H1 (cell line): Measurements from ENCODE around the gene TAC1. TPM values are rescaled to one million over a fixed set of nuclear protein-coding genes. Genes with fewer than 3 reads are reported as not detected.

Source experiments
- CTCF ChIA-PET: fragments of 300-600 bp; sonication (Branson Sonifier 250); formaldehyde crosslinking; loops from one replicate; lab custom pipeline; 2021; ENCODE audit not compliant: partially characterized antibody; lab: Charles Lee
- POLR2A ChIA-PET: fragments of 300-600 bp; sonication (Branson Sonifier 250); formaldehyde crosslinking; loops from one replicate; lab custom pipeline; 2021; ENCODE audit warnings: inconsistent platforms; ENCODE audit not compliant: partially characterized antibody; lab: Charles Lee
- DNase-seq, 2 experiments: peaks; one replicate each; pipeline versions ENCODE4 v3.0.0 to v3.0.0-alpha.2; 2010 to 2022; ENCODE audit warnings: low spot score in 2 of 2, low read depth in 1 of 2, mixed read lengths in 1 of 2
- FAIRE-seq: peaks from 2 replicates; lab custom pipeline; 2011; peaks lifted over from hg19 to GRCh38; lab: Jason Lieb, UNC
- H2AFZ ChIP-seq: 2 replicates; pipeline ENCODE4 v1.8.1; 2012; ENCODE audit warnings: low read length, inconsistent platforms
- H2AK5ac ChIP-seq: 2 replicates; pipeline ENCODE4 v1.6.1; 2013; ENCODE audit warnings: low read depth, low read length
- H2BK120ac ChIP-seq: replicated peaks from 2 replicates; pipeline ENCODE3; 2013; ENCODE audit warnings: low read depth, low read length, inconsistent platforms
- H2BK12ac ChIP-seq: 2 replicates; pipeline ENCODE4 v1.6.1; 2013; ENCODE audit warnings: low read depth, low read length
- H2BK15ac ChIP-seq: 2 replicates; pipeline ENCODE4 v1.6.1; 2013; ENCODE audit warnings: low read length
- H2BK20ac ChIP-seq: 2 replicates; pipeline ENCODE4 v1.6.1; 2013; ENCODE audit warnings: low read length
- H2BK5ac ChIP-seq: 2 replicates; pipeline ENCODE4 v1.6.1; 2013; ENCODE audit warnings: low read depth, low read length
- H3K14ac ChIP-seq: 2 replicates; pipeline ENCODE4 v1.6.1; 2013; ENCODE audit warnings: inconsistent platforms; ENCODE audit not compliant: insufficient read length
- H3K18ac ChIP-seq: 2 replicates; pipeline ENCODE4 v1.6.1; 2013; ENCODE audit warnings: low read length; ENCODE audit errors: extremely low read depth
- H3K23ac ChIP-seq: 2 replicates; pipeline ENCODE4 v1.6.1; 2013; ENCODE audit warnings: inconsistent platforms; ENCODE audit not compliant: insufficient read length
- H3K23me2 ChIP-seq: 2 replicates; pipeline ENCODE4 v1.6.1; 2013; ENCODE audit warnings: low read depth, low read length
- H3K27ac ChIP-seq: 2 replicates; pipeline ENCODE4 v1.6.1; 2011; ENCODE audit warnings: low read depth, low read length, inconsistent platforms
- H3K27me3 ChIP-seq, 4 experiments: replicated peaks in 1 of 4; 1 replicate in 1 of 4; 2 replicates in 3 of 4; pipeline versions ENCODE4 v1.6.1 to v1.8.1; 2011 to 2013; ENCODE audit warnings: low read length in 3 of 4, mild to moderate bottlenecking in 3 of 4, inconsistent platforms in 2 of 4, mixed read lengths in 2 of 4, moderate library complexity in 1 of 4; ENCODE audit not compliant: control insufficient read depth in 3 of 4, insufficient read depth in 3 of 4; ENCODE audit errors: extremely low read depth in 1 of 4
- H3K36me3 ChIP-seq, 4 experiments: 2 replicates each; pipeline versions ENCODE4 v1.6.1 to v1.8.1; 2011 to 2013; ENCODE audit warnings: mild to moderate bottlenecking in 4 of 4, low read length in 3 of 4, moderate library complexity in 2 of 4, control low read depth in 1 of 4, inconsistent platforms in 1 of 4; ENCODE audit not compliant: insufficient read depth in 4 of 4, control insufficient read depth in 2 of 4
- H3K4ac ChIP-seq: replicated peaks from 2 replicates; pipeline ENCODE3; 2013; ENCODE audit warnings: low read length, low read depth, mixed read lengths, inconsistent platforms; ENCODE audit not compliant: insufficient read length
- H3K4me1 ChIP-seq, 4 experiments: replicated peaks in 1 of 4; 1 replicate in 1 of 4; 2 replicates in 3 of 4; pipeline versions ENCODE4 v1.6.1 to v1.8.1; 2011 to 2013; ENCODE audit warnings: low read length in 3 of 4, inconsistent platforms in 2 of 4, mixed read lengths in 1 of 4; ENCODE audit not compliant: insufficient read depth in 4 of 4, control insufficient read depth in 3 of 4
- H3K4me2 ChIP-seq, 2 experiments: 2 replicates each; pipeline versions ENCODE4 v1.6.1 to v1.8.1; 2011 to 2013; ENCODE audit warnings: low read depth in 2 of 2, low read length in 2 of 2, control low read depth in 1 of 2, inconsistent platforms in 1 of 2, mild to moderate bottlenecking in 1 of 2; ENCODE audit not compliant: insufficient read depth in 1 of 2
- H3K4me3 ChIP-seq, 4 experiments: fragments of 200-600, 300-600 bp in 1 of 4; sonication (generic), shearing (Covaris generic), sonication (Bioruptor Twin) in 1 of 4; 2 replicates each; pipeline versions ENCODE4 v1.5.1 to v1.8.1; 2011 to 2016; ENCODE audit warnings: low read length in 4 of 4, low read depth in 3 of 4, control low read depth in 2 of 4, inconsistent platforms in 2 of 4, mild to moderate bottlenecking in 2 of 4, mixed read lengths in 1 of 4, moderate library complexity in 1 of 4; ENCODE audit not compliant: insufficient read depth in 2 of 4; ENCODE audit errors: extremely low read depth in 1 of 4
- H3K56ac ChIP-seq: replicated peaks from 2 replicates; pipeline ENCODE3; 2013; ENCODE audit warnings: low read depth, mild to moderate bottlenecking, mixed read lengths, low read length, inconsistent platforms; ENCODE audit not compliant: insufficient read length
- H3K79me1 ChIP-seq: 2 replicates; pipeline ENCODE4 v1.6.1; 2013; ENCODE audit warnings: low read depth, low read length, control low read depth
- H3K79me2 ChIP-seq, 2 experiments: 2 replicates each; pipeline versions ENCODE4 v1.6.1 to v1.8.1; 2012 to 2013; ENCODE audit warnings: low read length in 2 of 2, mild to moderate bottlenecking in 2 of 2, inconsistent platforms in 1 of 2; ENCODE audit not compliant: insufficient read depth in 2 of 2, control insufficient read depth in 1 of 2
- H3K9ac ChIP-seq, 4 experiments: replicated peaks in 1 of 4; 1 replicate in 1 of 4; 2 replicates in 3 of 4; pipeline versions ENCODE4 v1.6.1 to v1.8.1; 2011 to 2013; ENCODE audit warnings: low read depth in 3 of 4, low read length in 3 of 4, control low read depth in 2 of 4, mild to moderate bottlenecking in 2 of 4, moderate library complexity in 2 of 4, inconsistent platforms in 1 of 4; ENCODE audit errors: extremely low read depth in 1 of 4
- H3K9me3 ChIP-seq, 2 experiments: 2 replicates each; pipeline versions ENCODE4 v1.6.1 to v1.8.1; 2012 to 2013; ENCODE audit warnings: mild to moderate bottlenecking in 2 of 2, moderate library complexity in 2 of 2, control low read depth in 1 of 2, inconsistent platforms in 1 of 2, low read depth in 1 of 2, low read length in 1 of 2, mixed read lengths in 1 of 2; ENCODE audit not compliant: insufficient read depth in 2 of 2
- H4K20me1 ChIP-seq, 2 experiments: replicated peaks in 1 of 2; 2 replicates each; pipeline versions ENCODE3 to v1.8.1; 2011 to 2013; ENCODE audit warnings: inconsistent platforms in 2 of 2, low read length in 2 of 2, mild to moderate bottlenecking in 1 of 2; ENCODE audit not compliant: insufficient read depth in 2 of 2, control insufficient read depth in 1 of 2
- H4K5ac ChIP-seq: 2 replicates; pipeline ENCODE4 v1.6.1; 2013; ENCODE audit warnings: low read length, low read depth, mixed read lengths, inconsistent platforms; ENCODE audit not compliant: insufficient read length
- H4K8ac ChIP-seq: 2 replicates; pipeline ENCODE4 v1.8.0; 2013; ENCODE audit warnings: mild to moderate bottlenecking, moderate library complexity, low read length, inconsistent platforms; ENCODE audit not compliant: insufficient read depth; ENCODE audit errors: extremely low read depth
- H4K91ac ChIP-seq: replicated peaks from 2 replicates; pipeline ENCODE3; 2013; ENCODE audit warnings: low read length, mixed read lengths, inconsistent platforms; ENCODE audit not compliant: insufficient read length
- SIX5 ChIP-seq: IDR thresholded peaks from 2 replicates; pipeline ENCODE4 v1.6.1; 2011; ENCODE audit warnings: mild to moderate bottlenecking, low read depth, low read length
- WGBS, 2 experiments: shearing (Covaris generic) in 1 of 2; methylation state at CpG; one replicate each; pipeline versions ENCODE4 v1.1.6 to v1.1.7; 2013 to 2015; ENCODE audit warnings: low lambda C conversion rate in 2 of 2, mixed read lengths in 2 of 2, inconsistent platforms in 1 of 2, low coverage in 1 of 2, missing lambda C conversion rate in 1 of 2; ENCODE audit not compliant: insufficient replicate concordance in 2 of 2, insufficient coverage in 1 of 2, insufficient read length in 1 of 2; ENCODE audit errors: extremely low coverage in 1 of 2, missing lambda C conversion rate in 1 of 2; 5-methylcytosine and 5-hydroxymethylcytosine counted together
- polyA plus RNA-seq, 7 experiments: library from polyadenylated mRNA; depleted of rRNA in 3 of 7; stranded (reverse) in 5 of 7; unstranded in 2 of 7; fragments of >200 nt in 5 of 7; fragments of 200-250 nt in 2 of 7; gene quantifications; 1 replicate in 5 of 7; 2 replicates in 1 of 7; 4 replicates in 1 of 7; pipeline versions ENCODE4 v1.2.1 to v1.2.3, GENCODE V29; 2011 to 2013; ENCODE audit warnings: missing spikeins in 2 of 7, mixed read lengths in 2 of 7
- total RNA-seq: library from RNA; stranded (reverse); fragmentation: NEBNext Ultra II Directional; extraction: Animal tissue kit (Norgen Biotek cat#: 25700); gene quantifications from 2 replicates; pipeline ENCODE4 v1.2.1, GENCODE V29; 2021

Gene TAC1
- total and polyA plus RNA-seq, 2 of the 8 experiments (the other 6 are each of a cell fraction or from before 2014, with no cell fraction given), result 1.7 to 4.3 TPM

DNA sequence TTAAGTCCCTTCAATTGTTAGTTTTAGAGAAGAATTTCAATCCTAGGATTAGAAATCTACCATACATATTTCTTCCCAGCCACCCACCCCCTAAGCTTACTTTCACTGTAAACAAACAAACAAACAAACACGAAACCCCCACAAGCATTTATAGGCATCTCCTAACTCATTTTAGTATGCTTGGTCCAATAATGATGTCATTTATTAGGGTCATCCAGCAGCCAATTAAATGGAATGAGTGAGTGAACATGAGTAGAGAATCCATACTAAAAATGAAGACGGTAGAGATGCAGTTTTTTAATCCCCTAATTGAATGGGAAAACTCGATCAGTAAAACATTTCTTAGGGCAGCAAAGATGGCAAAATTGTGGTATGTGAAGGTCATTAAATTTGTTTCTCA is 3.2 kb downstream of the TAC1 start:
- Histone ChIP-seq H4K5ac (no peak overlapping the region), H3K56ac (no peak overlapping the region), H3K36me3 (no peaks in the 10 kb centered on the region), H2AFZ (no peak overlapping the region), H2BK20ac (no peak overlapping the region), H3K79me2 (no peaks in the 10 kb centered on the region), H3K18ac (no peak overlapping the region), H3K79me1 (no peaks in the 10 kb centered on the region), H3K9ac (no peak overlapping the region), H3K4me2 (no peak overlapping the region), H3K27me3 (peaks cover 22 to 46% (median 38%) of the 10 kb centered on the region in 4 experiments), H2BK12ac (no peak overlapping the region), H3K4me1 (peaks cover 3 to 11% (median 6%) of the 10 kb centered on the region in 4 experiments; a peak in 6 of 7 replicates), H2BK120ac (no peak overlapping the region), H3K14ac (no peak overlapping the region), H2AK5ac (no peak overlapping the region), H3K23me2 (peaks cover 16% of the 10 kb centered on the region), H3K4me3 (no peak overlapping the region), H2BK15ac (no peak overlapping the region), H4K8ac (no peak overlapping the region), H3K27ac (no peak overlapping the region), H4K91ac (no peak overlapping the region), H4K20me1 (no peaks in the 10 kb centered on the region), H2BK5ac (no peak overlapping the region), H3K23ac (no peak overlapping the region), H3K9me3 (no peaks in the 10 kb centered on the region), H3K4ac (no peak overlapping the region)
- no peak for TF ChIP-seq SIX5
- FAIRE-seq (no peak), DNase-seq (no peak)
- CTCF ChIA-PET, result interaction anchor here (1.0 kb wide), 1 partner anchor 430 kb away, joined by 3 read pairs; no protein-coding TSS in a partner anchor
- WGBS, 2 experiments, result 83% methylated on average over 3 of the region's 3 CpGs; no CpG with 5 or more reads in 1 of the 2 experiments
- POLR2A ChIA-PET, result no interaction called here
